OCI-LY7 (cell line): ENCODE measurements around the gene PDAP1.

Experiments used
- CTCF ChIP-seq: fragments of 200-600 bp; sonication (generic); conservative IDR thresholded peaks from 2 replicates; pipeline ENCODE4 v1.5.1; 2014; ENCODE audit warnings: mild to moderate bottlenecking, antibody characterized with exemption, low read length, moderate library complexity, mixed read lengths
- EZH2phosphoT487 ChIP-seq: fragments of 200-600 bp; sonication (generic); IDR thresholded peaks from 2 replicates; pipeline ENCODE4 v1.6.1; 2018; ENCODE audit warnings: low read depth, borderline replicate concordance, mild to moderate bottlenecking, mixed run types, antibody characterized with exemption, low read length, moderate library complexity, mixed read lengths

GRCh38 chr7:99384523-99384922 lies 23.9 kb downstream of the PDAP1 start:
- TF ChIP-seq CTCF (no peak), EZH2phosphoT487 (no peak)
